GM19025 (cell line): Measurements from ENCODE around the gene PRAMEF18.
"Not testable (repeated sequence)": the region's sequence is repeated elsewhere in the genome, so short reads cannot be mapped to it uniquely, and the experiment has no call there.

Source experiments
- ATAC-seq: cut with Tn5 transposase; IDR thresholded peaks from one replicate; pipeline ENCODE4 v1.9.1; 2021; ENCODE audit warnings: mild to moderate bottlenecking, low read depth, moderate library complexity; ENCODE audit not compliant: unreplicated experiment

The PRAMEF18 gene, protein sequence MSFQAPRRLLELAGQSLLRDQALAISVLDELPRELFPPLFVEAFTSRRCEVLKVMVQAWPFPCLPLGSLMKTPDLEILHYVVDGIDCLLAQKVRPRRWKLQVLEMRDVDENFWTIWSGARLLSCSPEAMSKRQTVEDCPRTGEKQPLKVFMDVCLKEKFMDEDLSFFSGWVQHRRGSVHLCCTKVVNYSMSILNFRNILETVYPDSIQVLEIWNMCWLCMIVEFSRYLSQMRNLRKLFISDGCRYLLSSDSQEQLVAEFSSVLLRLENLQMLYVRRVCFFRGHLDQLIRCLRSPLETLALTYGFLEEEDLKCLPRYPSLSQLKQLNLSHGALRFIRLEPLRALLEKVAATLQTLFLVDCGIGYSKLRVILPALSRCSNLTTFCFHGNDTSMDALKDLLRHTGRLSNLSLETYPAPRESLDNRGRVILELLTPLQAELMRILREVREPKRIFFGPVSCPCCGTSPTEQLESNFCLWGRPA

DNA sequence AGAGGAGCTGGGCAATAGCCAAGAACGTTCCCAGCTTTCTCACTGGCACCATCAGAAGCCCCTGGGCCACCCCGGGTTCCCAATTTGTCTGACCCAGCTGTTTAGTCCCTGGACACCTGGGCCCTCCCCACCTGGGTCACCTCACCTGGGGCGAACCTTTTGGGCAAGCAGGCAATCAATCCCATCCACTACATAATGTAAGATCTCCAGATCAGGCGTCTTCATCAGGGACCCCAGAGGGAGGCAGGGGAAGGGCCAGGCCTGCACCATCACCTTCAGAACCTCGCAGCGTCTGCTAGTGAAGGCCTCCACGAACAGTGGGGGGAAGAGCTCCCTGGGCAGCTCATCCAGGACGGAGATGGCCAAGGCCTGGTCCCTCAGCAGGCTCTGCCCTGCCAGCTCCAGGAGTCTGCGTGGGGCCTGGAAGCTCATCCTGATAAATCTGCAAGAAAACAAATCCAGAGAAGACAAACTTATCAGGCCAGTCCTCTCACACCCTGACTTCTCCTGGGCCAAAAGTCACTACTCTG, at the start of gene PRAMEF18:
Gene PRAMEF18, minus strand, starts transcription at position 480 of the 530 bp plus-strand sequence. Its CDS starts 48 bp downstream, at position 432.
- ATAC-seq: not testable (repeated sequence)

DNA sequence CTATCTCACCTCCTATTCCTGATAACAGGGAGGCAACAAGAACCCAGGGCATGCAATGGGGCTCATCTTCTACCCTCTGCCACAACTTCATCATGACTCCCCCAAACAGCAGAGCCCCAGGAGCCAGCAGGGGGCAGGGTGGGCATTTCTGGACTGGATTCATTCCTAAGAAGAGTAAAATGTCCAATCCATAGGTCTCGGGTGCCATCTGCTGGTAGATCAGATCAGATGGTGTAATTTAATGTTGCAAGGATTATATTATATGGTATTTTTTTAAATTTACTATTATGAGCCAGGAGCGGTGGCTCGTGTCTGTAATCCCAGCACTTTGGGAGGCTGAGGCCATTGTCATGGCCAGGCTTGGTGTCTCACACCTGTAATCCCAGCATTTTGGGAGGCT, 39.2 kb upstream of the PRAMEF18 start:
- not testable (repeated sequence) for ATAC-seq

- not testable (repeated sequence) for ATAC-seq
These were observed 27.9 kb upstream of the PRAMEF18 start, which contains the start of gene PRAMEF5 for GRCh38 chr1:13253898-13254297. Gene PRAMEF5, plus strand, starts transcription at chr1:13254198. Its CDS starts 5,071 bp downstream, at chr1:13259269.

DNA sequence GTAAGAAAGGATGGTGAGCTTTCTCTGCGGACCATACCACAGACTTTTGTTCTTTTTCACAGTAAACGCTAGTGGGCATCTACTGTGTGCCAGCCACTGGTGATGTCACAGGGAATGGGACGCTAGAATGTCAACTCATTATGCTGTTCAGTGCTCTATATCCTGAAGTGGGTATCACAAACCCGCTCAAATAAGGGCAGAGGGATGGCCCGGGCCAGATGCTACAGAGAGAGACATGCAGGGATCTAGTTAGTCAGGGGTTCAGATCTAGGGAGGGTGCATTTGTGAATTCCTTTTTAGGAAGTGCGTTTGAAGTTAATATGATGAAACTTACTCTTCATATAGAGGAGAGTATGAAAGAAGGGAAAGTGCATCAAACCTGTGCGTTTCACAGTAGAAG, 21.2 kb upstream of the PRAMEF18 start:
- ATAC-seq: not testable (repeated sequence)

- ATAC-seq: not testable (repeated sequence)
These were observed 20.6 kb upstream of the PRAMEF18 start for GRCh38 chr1:13246554-13246871.

DNA sequence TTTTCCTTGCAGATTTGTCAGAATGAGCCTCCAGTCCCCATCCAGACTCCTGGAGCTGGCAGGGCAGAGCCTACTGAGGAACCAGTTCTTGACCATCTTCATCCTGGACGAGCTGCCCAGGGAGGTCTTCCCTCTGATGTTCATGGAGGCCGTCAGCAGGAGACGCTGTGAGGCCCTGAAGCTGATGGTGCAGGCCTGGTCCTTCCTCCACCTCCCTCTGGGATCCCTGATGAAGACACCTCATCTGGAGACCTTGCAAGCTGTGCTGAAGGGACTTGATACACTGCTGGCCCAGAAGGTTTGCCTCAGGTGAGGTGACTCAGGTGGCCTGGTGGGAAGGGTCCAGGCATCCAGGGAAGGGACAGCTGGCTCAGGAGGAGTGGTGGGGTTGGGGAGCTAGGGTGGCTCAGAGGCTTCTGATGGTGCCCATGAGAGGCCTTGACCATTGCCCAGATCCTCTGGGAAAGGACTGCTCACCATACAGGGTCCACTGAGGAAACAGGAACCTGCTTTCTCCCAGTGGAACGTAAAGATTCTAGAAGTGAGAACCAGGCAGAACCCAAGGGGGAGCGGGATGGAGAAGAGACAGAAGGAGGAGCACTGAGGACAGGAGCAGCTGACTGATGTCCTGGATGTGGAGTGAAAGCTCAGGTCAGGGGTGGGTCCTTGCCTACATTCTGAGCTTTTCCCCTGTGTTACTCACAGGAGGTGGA, 20.0 kb upstream of the PRAMEF18 start:
- not testable (repeated sequence) for ATAC-seq

DNA sequence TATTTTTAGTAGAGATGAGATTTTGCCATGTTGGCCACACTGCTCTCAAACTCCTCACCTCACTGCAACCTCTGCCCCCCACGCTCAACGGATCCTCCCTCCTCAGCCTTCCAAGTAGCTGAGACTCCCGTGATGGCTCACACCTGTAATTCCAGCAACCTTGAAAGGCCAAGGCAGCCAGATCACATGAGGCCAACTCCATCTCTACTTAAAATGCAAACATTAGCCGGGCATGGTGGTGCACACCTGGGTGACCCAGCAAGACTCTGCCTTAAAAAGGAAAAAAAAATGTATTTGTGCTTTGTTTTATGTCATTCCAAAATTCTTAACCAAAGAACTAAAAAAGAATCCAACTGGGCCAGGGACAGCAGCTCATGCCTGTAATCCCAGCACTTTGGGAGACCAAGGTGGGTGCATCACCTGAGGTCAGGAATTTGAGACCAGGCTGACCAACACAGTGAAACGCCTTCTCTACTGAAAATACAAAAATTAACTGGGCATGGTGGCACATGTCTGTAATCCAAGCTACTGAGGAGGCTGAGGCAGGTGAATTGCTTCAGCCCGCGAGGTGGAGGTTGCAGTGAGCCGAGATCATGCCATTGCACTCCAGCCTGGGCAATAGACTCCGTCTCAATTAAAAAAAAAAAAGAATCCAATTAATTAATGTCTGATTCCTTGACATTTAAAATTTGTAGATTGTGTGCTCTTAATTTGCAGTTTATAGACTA, 17.7 kb upstream of the PRAMEF18 start:
- ATAC-seq: not testable (repeated sequence)

GRCh38 chr1:13239633-13240032, 13.7 kb upstream of the PRAMEF18 start:
- ATAC-seq: not testable (repeated sequence)

GRCh38 chr1:13237572-13237971, 11.6 kb upstream of the PRAMEF18 start:
- not testable (repeated sequence) for ATAC-seq

GRCh38 chr1:13234057-13234456, 8.1 kb upstream of the PRAMEF18 start:
- not testable (repeated sequence) for ATAC-seq

GRCh38 chr1:13232056-13232455, 6.1 kb upstream of the PRAMEF18 start:
- not testable (repeated sequence) for ATAC-seq

DNA sequence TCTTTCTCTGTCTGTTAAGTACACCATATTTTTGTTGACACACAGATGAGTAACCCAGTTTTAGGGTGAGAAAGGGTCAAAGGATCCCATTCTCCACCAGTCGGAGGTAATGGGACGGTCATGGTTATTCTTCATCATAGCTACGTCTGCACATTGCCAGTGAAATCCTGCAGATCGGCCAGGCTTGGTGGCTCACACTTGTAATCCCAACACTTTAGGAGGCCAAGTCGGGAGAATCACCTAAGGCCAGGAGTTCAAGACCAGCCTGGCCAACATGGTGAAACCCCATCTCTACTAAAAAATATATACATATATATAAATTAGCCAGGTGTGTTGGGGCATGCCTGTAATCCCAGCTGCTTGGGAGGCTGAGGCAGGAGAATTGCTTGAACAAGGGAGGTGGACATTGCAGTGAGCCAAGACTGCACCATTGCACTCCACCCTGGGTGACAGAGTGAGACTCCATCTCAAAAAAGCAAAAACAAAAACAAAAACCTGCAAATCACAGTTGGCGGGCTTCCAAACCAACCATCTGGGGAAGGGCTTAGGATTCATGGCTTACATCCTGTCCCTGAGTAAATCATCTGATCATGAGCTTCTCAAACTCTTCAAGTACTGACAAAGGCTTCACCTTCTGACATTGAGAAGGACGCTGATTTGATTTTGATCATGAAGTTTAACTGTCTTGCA, 5.3 kb upstream of the PRAMEF18 start:
- ATAC-seq: not testable (repeated sequence)

GRCh38 chr1:13230601-13231000, 4.6 kb upstream of the PRAMEF18 start:
- not testable (repeated sequence) for ATAC-seq

DNA sequence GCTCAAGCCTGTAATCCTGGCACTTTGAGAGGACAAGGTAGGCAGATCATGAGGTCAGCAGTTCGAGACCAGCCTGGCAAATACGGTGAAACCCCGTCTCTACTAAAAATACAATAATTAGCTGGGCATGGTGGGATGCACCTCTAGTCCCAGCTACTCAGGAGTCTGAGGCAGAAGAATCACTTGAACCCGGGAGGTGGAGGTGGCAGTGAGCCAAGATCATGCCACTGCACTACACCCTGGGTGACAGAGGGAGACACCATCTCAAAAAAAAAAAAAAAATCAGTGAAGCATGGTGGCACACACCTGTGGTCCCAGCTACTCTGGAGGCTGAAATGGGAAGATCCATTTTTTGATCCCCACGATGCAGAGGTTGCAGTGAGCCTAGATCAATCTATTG, 4.1 kb upstream of the PRAMEF18 start:
- not testable (repeated sequence) for ATAC-seq

GRCh38 chr1:13228343-13228781, 2.4 kb upstream of the PRAMEF18 start:
- ATAC-seq: no peak

DNA sequence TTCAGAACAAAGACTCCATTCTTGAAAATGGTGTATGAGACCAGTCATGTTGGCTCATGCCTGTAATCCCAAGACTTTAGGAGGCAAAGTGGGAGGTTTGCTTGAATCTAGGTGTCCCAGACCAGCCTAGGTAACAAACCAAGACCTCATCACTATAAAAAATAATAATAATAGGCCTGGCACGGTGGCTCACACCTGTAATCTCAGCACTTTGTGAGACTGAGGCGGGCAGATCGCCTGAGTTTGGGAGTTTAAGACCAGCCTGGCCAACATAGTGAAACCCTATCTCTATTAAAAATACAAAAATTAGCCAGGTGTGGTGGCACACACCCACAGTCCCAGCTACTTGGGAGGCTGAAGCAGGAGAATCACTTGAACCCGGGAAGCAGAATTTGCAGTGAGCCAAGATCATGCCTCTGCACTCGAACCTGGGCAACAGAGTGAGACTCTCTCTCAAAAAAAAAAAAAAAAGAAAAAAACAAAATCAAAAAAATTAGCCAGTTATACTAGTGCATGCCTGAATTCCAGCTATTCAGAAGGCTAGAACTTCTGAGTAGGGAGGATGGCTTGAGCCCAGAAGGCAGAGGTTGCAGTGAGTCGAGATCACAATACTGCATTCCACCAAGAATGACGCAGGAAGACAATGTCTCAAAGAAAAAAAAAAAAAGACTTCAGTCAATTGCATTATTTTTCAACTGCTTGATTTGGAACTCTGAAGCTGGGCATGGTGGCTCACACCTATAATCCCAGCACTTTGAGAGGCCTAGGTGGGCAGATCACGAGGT, 1.5 kb upstream of the PRAMEF18 start:
- ATAC-seq: not testable (repeated sequence)

DNA sequence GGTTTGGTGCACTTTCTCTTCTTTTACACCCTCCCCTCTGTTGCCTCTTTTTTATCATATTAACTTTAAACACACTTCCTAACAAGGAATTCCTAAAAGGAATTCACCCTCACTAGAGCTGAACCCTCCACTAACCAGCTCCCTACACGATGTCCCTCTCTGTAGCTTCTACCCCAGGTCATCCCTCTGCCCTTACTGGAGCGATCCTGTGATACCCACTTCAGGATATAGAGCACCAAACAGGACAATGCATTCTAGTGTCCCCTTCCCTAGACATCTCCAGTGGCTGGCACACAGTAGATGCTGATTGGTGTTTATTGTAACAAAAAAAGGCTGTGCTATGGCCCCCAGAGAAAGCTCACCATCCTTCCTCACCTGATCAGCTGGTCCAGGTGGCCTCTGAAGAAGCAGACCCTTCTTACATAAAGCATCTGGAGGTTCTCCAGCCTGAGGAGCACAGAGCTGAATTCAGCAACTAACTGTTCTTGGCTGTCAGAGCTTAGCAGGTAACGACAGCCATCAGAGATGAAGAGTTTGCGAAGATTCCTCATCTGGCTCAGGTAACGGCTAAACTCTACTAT, 1.4 kb downstream of the PRAMEF18 start:
- no peak for ATAC-seq

GRCh38 chr1:13222788-13223187, 3.2 kb downstream of the PRAMEF18 start:
- not testable (repeated sequence) for ATAC-seq

DNA sequence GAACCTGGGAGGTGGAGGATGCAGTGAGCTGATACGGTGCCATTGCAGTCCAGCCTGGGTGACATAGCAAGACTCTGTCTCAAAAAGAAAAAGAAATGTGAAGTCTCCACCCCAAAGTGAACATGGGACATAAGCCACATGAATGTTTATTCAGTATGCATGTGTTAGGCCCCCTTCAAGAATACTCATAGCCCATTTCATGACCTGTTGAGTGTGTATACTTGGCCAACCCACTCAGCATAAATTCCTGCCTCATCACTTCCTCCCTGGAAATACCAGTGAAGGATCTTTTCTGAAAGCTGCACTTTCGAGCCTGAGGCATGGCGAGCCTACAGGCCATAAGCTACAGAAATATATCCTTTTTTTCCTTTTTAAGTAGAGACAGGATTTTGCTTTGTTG, 6.8 kb downstream of the PRAMEF18 start:
- ATAC-seq: not testable (repeated sequence)
